ENCODE measurements around the gene UTP4.
"Not testable (repeated sequence)": the region's sequence is repeated elsewhere in the genome, so short reads cannot be mapped to it uniquely, and the experiment has no call there.

The UTP4 gene

DNA sequence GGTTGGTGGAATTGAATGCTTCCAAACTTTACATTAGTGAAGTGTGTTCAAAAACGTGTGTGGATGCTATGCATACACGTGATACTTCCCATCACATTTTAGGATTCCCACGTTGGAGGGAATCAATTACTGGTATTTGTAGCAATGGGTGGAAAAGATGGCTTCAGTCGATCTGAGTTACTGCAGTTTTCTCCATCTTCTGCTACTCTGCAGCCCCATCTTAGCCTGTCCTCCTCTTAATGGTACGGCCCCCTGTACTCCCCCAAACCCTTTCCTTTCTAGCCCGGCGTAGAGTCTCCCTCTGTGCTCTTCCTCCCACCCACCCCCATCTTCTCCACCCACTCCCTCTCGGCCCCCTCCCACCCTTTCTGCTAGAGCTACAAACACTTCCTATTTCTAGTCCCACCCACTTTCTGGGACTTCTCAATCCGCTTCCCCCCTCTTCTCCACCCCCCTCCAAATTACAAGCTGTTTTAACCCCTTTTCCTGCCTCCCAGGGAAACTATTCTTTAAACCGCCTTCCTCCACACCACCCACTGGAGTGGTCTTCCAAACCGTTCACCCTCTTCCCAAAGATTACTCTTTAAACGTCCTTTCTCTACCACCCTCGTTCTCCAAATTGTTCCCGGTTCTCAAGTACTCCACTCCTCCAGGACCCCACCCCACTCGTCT is 1.1 kb upstream of the UTP4 start:
- DNase-seq (ENCODE audit: low spot score), result peak; percentile 57

DNA sequence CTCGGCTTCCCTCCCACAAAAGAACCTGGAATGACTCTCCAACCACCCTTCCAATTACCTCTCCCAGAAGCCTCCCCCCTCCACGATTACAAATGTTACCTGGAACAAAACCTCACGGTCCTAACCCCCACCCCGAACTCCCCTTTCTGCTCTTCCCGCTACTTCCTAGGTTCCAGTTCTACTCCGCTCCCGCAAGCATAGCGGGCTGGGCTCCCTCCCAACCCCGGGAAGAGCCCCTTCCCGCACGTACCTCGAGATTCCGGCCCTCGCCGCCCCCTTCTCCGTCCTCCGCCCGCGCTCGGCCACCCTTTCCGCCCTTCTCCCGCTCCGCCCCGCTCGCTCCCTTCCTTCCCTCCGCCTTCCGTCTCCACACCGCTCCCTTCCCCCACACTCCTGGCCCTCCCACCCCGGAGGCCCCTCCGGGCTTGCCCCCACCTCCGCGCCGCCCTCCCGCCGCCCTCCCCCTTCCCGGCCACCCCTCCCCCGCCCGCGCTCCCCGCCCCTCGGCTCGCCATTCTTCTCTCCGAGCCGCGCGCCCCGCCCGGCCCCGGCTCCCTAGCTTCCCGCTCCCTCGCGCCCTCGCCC is 518 bp upstream of the UTP4 start:
- DNase-seq (ENCODE audit: low spot score), result peak; percentile 93

DNA sequence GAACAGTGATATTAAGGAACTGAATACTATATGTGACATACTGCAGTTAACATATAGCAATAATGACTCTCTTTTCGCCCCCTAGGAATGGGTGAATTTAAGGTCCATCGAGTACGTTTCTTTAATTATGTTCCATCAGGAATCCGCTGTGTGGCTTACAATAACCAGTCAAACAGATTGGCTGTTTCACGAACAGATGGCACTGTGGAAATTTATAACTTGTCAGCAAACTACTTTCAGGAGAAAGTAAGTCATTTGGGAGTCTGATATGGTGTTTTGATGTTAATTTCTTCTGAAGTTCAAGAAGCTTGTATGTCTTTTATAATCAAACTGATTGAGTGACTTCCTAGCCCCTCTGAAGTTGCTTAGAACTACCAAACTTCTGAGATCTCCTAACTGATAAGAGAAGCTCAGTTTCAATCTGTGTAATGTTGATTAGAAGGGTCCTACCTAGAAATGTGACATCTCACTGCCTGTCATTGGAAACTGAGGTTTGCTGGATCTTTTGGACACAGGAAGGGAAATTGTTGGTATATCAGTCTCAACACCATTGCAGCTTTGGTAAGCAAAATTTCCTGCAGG is 1.0 kb downstream of the UTP4 start:
- no peak for DNase-seq (ENCODE audit: low spot score)

DNA sequence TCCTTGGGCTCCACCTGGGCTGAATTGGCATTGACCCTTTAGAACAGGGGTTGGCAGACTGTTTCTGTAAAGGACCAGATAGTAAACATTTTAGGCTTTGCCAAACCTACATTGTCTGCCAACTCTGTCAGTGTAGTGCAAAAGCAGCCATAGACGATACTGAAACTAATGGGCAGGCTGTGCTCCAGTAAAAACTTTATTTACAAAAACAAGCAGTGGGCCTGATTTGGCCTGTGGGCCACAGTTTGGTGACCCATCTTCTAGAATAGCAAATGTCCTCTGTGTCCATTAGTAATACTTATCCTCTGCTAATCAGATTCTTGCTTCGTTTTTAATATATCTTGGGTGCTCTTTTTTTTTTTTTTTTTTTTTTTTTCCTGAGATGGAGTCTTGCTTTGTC is 6.2 kb downstream of the UTP4 start:
- DNase-seq (ENCODE audit: low spot score), result no peak

DNA sequence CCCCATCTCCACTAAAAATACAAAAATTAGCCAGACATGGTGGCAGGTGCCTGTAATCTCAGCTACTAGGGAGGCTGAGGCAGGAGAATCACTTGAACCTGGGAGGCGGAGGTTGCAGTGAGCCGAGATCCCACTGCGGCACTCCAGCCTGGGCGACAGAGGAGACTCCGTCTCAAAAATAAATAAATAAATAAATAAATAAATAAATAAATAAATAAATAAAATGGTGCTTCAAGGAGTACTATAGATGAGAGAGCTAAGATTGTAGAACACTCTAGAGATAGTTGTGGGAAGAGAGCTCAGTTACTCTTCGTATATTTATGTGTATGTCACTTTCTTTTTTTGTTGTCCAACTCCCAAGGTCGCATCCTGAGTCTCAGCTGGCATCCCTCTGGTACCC is 7.0 kb downstream of the UTP4 start:
- not testable (repeated sequence) for DNase-seq (ENCODE audit: low spot score)

DNA sequence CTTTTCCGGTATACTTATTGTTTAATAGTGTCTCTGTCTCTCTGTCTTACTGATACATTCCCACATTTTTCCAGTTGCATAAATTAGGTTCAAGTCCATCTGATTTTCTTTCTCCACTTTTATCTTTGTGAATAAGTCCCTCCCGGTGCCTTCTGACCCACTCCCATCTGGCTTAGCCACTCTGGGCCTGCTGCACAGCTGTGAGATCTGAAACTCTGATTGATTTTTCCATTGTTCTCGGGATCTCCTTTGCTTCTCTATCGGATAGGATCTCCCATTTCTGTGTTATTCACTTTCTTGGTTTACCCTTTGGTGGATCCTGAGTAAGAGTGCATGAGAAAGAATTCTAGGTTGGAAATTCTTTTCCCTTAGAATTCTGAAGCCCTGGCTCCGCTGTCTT is 8.6 kb downstream of the UTP4 start:
- no peak for DNase-seq (ENCODE audit: low spot score)

DNA sequence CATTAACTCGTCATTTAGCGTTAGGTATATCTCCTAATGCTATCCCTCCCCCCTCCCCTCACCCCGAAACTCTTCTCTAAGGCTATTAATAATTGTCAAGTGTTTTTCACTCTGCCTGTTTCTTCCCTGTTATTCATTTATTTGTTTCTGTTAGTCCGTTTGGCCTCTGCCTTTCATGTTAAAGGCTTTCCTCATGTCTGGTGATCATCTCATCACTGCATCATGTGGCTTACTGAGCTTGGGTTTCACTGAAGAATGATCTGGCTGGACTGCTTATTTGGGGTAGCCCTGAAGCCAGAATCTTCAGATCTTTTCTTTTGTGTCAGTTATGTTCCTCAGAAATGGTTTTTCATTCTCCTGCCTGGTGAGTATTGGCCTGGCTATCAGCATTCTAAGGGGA is 9.5 kb downstream of the UTP4 start:
- no peak for DNase-seq (ENCODE audit: low spot score)

DNA sequence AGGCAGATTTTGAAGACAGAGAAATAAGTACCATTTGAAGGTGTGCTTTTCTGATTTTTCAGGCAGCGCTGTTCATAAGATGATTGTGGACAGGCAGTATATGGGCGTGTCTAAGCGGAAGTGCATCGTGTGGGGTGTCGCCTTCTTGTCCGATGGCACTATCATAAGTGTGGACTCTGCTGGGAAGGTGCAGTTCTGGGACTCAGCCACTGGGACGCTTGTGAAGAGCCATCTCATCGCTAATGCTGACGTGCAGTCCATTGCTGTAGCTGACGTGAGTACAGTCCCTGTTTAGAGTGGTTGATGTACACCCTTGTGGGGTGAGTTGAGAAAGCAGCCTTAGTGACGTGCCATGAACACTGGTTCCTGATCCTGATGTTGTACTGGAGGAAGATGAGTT is 10.7 kb downstream of the UTP4 start:
- DNase-seq (ENCODE audit: low spot score), result peak; percentile 55

DNA sequence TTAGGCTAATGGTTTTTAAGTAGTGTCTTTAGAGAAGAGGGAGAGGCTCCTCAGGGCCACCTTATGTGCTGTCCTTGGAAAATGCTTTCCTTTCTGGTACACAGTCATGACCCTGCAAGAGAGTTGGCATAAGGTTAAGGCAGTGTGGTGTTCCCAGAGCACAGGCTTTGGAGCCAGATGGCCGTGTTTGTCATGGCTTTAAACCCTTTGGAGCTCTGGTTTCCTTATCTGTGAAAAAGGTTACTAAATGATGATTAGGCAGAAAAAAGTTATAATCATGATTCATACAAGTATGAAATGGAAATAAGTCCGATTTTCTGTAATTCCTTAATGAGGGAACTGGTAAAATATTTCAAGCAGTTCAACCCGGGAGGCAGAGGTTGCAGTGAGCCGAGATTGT is 13.2 kb downstream of the UTP4 start:
- no peak for DNase-seq (ENCODE audit: low spot score)

DNA sequence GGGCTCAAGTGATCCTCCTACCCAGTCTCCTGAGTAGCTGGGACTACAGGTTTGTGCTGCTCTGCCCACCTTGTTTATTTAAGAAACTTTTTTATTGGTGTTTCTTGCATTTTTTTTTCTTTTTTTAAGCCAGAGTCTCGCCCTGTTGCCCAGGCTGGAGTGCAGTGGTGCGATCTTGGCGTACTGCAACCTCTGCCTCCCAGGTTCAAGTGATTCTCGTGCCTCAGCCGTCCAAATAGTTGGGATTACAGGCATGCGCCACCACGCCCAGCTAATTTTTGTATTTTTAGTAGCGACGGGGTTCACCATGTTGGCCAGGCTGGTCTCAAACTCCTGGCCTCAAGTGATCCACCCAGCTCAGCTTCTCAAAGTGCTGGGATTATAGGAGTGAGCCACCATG is 17.2 kb downstream of the UTP4 start:
- not testable (repeated sequence) for DNase-seq (ENCODE audit: low spot score)

DNA sequence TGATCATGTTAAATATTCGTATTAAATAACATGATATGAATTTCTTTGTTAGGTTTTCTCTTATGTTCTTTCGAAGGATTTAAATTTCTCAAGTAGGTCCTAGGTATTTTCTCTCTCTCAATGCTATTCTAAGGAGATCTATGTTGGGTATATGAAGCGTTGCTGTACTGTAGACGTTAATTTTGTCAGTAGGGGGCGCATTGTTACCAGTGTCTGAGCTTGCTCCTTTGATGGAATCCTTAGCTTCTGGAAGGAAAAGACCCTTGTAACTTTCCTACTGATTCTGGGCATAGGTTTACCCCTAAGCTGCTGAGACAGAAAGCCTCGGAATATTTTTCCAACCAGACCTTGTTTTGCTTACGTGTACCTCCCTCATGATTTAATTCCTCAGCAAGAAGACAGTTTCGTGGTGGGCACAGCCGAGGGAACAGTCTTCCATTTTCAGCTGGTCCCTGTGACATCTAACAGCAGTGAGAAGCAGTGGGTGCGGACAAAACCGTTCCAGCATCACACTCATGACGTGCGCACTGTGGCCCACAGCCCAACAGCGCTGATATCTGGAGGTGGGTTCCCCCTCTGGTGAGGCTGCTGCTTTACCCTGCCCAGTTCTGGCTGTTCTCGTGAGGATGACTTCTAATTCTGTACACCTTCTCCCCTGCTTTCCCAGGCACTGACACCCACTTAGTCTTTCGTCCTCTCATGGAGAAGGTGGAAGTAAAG is 17.9 kb downstream of the UTP4 start:
- DNase-seq (ENCODE audit: low spot score), result peak; percentile 56

DNA sequence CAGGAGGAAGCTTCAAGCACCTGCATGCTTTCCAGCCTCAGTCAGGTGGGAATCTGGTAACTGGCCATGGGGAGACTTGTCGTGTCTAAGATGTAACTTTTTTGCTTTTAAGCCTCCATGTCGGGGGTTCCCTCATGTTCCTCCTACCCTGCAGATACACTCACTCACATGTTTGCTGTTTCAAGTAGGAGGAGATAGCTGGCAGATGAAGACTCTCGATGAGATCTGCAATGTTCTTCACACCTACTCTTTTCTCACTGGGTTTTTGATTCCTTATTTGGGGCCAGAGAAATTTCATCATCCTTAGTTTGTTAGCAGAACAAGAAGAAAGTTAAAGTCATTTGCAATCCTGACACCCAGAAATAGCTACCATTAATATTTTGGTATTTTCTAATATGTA is 24.7 kb downstream of the UTP4 start:
- no peak for DNase-seq (ENCODE audit: low spot score)

DNA sequence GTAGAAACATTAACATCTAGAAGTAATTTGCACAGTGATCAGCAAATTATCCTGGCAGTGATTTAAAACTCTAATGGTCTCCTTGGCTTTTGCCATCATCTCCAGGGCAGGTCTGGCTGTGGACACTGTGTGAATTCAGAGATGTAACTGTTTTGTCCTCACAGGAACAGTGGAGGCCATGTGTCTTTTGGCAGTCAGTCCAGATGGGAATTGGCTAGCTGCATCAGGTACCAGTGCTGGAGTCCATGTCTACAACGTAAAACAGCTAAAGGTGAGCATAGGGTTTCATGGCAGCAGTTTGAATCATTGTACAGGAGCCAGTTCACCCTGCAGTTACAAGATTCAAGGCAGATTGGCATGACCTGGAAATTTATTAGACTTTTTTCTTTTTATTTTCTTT is 27.7 kb downstream of the UTP4 start:
- no peak for DNase-seq (ENCODE audit: low spot score)

DNA sequence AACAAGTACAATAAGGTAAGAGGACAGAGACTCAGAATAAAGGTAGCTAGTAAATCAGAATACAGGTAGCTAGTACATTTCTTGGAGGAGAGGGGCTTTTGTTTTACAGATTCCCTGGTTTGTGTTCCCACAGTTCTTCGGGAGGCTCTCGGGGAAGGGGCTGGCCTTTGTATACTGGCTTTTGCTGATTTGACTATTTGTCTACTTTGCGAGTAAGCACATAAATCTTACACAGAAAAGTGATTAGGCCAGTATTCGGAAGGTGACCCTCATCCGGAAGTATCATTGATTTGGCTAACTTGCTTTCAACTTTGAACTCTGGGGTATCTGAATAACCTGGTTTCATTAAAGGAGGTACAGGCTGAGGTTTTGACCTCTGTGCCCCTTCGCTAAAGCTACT is 33.1 kb downstream of the UTP4 start:
- no peak for DNase-seq (ENCODE audit: low spot score)

DNA sequence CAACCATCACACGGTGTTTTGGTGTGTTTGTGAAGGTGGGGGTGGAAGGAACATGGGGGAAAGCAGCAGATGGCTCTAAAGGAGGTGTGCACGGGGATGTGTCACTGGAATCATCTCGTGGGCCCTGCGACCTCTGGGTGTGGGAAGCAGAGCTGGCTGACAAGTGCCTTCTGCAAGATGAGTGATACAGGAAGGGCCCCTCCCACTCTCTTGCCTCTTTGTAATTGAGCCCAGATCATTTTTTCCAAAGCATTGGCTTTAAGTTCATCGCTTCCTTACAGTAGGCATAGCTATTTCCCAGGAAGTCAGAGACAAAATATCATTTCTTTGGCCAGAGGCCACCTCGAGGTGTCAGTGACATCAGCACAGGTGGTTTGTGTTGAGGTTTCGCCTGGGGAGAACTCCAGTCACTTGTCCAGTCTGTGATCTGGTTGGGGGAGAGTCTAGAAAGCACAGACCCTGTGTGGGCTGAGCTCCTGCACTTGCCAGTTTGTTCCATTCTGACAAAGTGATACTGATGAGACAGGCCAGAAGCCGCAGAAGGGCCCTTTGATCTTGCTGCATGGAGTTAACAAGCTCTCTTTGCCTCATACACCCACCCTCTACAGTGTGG is 33.9 kb downstream of the UTP4 start:
- DNase-seq (ENCODE audit: low spot score), result no peak

DNA sequence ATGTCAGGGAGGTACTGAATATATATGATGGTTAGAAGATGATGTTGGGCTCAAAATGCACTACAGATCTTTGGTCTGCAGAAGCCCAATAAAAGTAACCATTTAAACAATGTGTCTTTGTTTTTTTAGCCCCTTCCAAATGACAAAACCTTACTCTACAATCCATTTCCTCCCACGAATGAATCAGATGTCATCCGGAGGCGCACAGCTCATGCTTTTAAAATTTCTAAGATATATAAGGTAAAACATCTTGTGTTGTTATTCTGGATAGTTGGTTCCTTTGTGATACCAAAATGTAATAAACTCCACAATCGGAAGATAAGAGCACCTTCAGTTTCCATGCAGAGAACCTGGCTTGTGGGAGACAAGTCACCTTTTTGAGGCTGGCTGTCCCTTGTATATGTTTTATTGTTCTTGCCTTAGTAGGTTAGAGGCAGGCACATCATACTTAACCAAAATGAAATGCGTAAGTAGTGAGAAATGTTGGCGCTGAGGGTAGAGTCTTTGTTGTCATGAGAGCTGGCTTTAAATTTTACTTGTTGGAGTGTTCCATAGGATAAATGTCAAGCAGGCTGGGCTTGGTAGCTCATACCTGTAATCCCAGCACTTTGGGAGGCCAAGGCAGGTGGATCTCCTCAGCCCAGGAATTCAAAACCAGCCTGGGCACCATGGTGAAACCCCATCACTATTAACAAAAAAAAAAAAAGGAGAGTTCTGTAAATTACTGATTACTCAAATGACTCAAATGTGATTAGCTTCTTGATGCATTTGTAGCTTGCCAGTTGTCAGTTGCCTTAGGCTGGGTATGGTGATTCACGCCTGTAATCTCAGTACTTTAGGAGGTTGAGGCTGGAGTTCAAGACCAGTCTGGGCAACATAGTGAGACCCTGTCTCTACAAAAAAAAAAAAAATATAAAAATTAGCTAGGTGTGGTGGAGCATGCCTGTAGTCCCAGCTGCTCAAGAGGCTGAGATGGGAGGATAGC is 34.8 kb downstream of the UTP4 start:
- DNase-seq (ENCODE audit: low spot score), result no peak

DNA sequence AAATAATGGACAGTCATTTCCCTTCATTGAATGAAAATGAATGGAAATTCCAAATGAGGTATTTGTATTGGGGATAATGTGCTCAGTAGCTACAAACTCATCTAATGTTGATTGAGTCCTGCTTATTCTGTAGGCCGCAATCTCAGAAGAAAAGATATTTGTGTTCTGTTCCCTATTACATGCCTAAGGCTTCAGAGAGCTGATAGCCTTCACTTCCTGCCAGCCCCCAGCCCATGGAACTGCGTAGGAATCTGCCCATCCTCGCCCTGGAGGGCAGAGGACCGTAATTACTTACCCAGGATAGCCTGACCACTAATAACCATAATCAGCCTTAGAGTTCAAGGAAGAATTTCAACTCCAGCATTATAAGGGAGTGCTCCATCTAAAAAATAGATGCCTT is 36.6 kb downstream of the UTP4 start:
- DNase-seq (ENCODE audit: low spot score), result no peak

DNA sequence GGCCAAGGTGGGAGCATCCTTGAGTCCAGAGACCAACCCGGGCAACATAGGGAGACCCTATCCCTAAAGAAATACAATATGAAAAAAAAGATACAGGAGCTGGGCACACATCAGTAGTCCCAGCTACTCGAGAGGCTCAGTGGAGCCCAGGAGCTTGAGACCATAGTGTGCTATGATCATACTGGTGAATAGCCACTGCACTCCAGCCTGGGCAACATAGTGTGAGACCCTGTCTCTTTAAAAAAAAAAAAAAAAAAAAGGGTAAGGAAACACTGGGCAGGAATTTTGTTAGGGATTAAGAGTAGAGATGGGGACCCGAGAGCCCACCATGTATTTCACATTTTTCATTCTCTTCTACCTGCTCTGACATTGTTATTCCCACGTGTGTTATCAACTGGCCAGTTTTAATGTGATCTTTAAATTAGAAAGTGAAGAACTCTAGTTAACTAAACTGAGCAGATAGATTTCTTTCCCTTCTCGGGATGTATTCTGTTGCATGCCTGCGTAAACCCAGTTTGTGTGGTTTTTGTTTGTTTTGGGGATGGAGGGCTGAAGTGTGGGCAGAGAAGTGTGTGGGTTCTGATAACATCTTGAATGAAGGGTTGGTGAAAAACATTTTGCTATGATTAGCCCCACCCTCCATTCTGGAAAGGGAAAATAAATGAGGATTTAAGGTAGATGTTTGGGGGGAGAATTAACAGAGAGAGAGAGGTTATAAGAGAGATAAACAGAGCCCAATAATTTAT is 37.3 kb downstream of the UTP4 start:
- DNase-seq (ENCODE audit: low spot score), result no peak

DNA sequence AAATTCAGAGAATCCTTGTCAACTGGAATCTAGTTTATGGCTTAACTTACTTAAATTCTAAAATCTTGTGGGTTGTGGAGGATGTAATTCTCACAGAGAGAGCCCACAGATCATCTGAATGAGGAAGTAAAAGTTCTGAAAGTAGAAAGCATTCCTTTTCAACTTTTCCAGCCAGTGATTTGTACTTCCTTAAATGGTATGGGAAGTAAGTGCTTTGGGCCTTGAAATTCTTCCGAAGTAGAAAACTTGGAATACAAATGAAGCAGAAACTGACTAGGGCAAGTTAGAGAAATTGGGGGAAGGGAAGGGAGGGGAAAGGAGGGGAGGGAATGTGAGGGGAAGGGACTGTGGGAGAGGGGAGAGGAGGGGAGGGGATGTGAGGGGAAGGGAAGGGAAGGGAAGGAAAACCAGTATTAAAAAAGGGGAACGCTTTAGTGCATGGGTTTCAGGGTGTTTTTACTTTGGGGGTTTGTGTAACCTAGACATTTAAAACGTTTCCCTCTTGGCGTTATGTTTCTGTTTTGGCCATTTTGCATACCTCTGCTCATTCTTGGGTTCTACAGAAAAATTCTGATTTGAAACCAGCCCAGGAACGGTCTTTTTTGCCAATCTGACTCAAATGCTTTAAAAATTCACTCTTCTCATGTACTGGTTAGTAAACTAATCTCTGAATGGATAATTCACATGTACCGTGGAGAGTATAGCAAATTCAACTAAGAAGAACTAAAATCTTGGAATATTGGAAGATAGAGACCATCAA is 39.1 kb downstream of the UTP4 start:
- DNase-seq (ENCODE audit: low spot score), result no peak

Data from D341Med (cell line).